Measurements from ENCODE around the gene ZG16.
"Not testable (repeated sequence)": the region's sequence is repeated elsewhere in the genome, so short reads cannot be mapped to it uniquely, and the experiment has no call there.

The ZG16 gene

GRCh38 chr16:29753516-29753915 is 24.5 kb upstream of the ZG16 start:
- no peak for DNase-seq

- no peak for DNase-seq
Measured at GRCh38 chr16:29756654-29757053, 21.4 kb upstream of the ZG16 start.

GRCh38 chr16:29757086-29757485 is 21.0 kb upstream of the ZG16 start:
- DNase-seq: not testable (repeated sequence)

GRCh38 chr16:29757950-29758466 is 20.0 kb upstream of the ZG16 start:
- no peak for DNase-seq

GRCh38 chr16:29760567-29761279 is 17.3 kb upstream of the ZG16 start:
- no peak for DNase-seq

GRCh38 chr16:29761280-29761651 is 16.8 kb upstream of the ZG16 start:
- not testable (repeated sequence) for DNase-seq

- DNase-seq: no peak
Measured at GRCh38 chr16:29761882-29762281, 16.2 kb upstream of the ZG16 start.

GRCh38 chr16:29763326-29763725 is 14.7 kb upstream of the ZG16 start:
- no peak for DNase-seq

GRCh38 chr16:29765167-29766032 is 12.7 kb upstream of the ZG16 start:
- DNase-seq: no peak

GRCh38 chr16:29766571-29766970 is 11.5 kb upstream of the ZG16 start:
- no peak for DNase-seq

GRCh38 chr16:29767062-29767461 is 11.0 kb upstream of the ZG16 start:
- no peak for DNase-seq

- DNase-seq: no peak
Measured at GRCh38 chr16:29769507-29769906, 8.5 kb upstream of the ZG16 start.

GRCh38 chr16:29770250-29770929 is 7.7 kb upstream of the ZG16 start:
- no peak for DNase-seq

- DNase-seq: not testable (repeated sequence)
Measured at GRCh38 chr16:29772330-29772729, 5.7 kb upstream of the ZG16 start.

GRCh38 chr16:29774730-29775129 is 3.3 kb upstream of the ZG16 start:
- no peak for DNase-seq

GRCh38 chr16:29775742-29776408 is 2.2 kb upstream of the ZG16 start:
- no peak for DNase-seq

- DNase-seq: no peak
Measured at GRCh38 chr16:29779474-29779873, 1.4 kb downstream of the ZG16 start.

- not testable (repeated sequence) for DNase-seq
Measured at GRCh38 chr16:29783094-29783953, 5.3 kb downstream of the ZG16 start.

GRCh38 chr16:29784157-29784556 is 6.1 kb downstream of the ZG16 start:
- DNase-seq: peak in 1 of 2 experiments; percentile 8

- DNase-seq: peak; percentile 71 to 74
Measured at GRCh38 chr16:29784901-29785500, 6.9 kb downstream of the ZG16 start.

GRCh38 chr16:29787155-29787554 is 9.1 kb downstream of the ZG16 start:
- not testable (repeated sequence) for DNase-seq

Data from activated CD4-positive, alpha-beta T cell treated with anti-CD3 and anti-CD28 coated beads, Interleukin-2, amount 50 U/mL, for 4 hours (primary cell).